GM10248 (cell line): Measurements from ENCODE around the gene BICC1.

Source experiments
- CTCF ChIA-PET: fragments of 300-600 bp; sonication (Branson Sonifier 250); formaldehyde crosslinking; extraction: SDS; loops from one replicate; lab custom pipeline; 2021; ENCODE audit warnings: antibody characterized with exemption; lab: Yijun Ruan, JAX
- POLR2A ChIA-PET: fragments of 350-650 bp; sonication (Branson Sonifier 250); formaldehyde crosslinking; extraction: SDS; loops from one replicate; lab custom pipeline; 2020; ENCODE audit warnings: antibody characterized with exemption; lab: Yijun Ruan, JAX
- DNase-seq: peaks from one replicate; pipeline ENCODE4 v3.0.0; 2012; ENCODE audit errors: extremely low spot score
- CTCF ChIP-seq: IDR thresholded peaks from 2 replicates; pipeline ENCODE4 v1.5.1; 2012; ENCODE audit warnings: mild to moderate bottlenecking, low read depth; ENCODE audit errors: extremely low read depth, missing control alignments, control extremely low read depth

The BICC1 gene

DNA sequence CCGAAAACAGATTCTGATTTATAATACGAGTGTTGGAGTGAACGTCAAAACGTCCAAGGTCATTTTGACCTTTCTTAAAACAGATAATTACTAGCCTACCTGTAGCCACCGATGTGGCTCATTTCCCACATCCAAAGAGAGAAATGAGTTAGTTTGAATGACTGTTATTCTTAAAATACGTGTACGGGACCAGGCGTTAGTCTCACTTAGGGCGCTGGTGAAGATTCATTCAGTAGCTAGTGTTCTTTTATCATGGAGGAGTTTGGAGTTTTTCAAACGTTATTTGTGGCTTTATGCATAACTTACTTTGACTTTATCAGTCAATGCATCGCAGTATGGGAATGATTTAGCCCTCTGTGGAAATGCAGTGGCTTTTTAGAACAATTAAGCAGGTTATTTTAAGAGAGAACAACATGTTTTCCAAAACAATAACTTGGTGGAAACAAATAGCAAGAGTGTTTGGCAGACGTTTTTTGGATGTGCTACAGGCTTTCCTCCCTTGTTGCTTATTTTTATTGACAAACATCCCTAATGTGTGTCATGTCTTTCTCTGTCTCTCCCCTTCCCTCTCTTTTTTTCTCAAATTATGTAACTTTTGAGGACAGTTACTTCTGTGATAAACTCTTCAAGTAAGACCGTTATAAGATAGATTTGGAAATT is 1.6 kb downstream of the BICC1 start:
- TF ChIP-seq CTCF = no peak
- ChIA-PET CTCF (interaction anchor here (1.5 kb wide), 1 partner anchor 17 kb away, joined by 5 read pairs; no protein-coding TSS in a partner anchor), POLR2A (no interaction called here)
- DNase-seq = no peak

GRCh38 chr10:58515291-58515941 is 2.7 kb downstream of the BICC1 start:
- ChIA-PET CTCF (interaction anchor here (0.9 to 1.6 kb wide), 3 partner anchors 13 to 35 kb away, joined by 3 to 4 read pairs (median 4); no protein-coding TSS in a partner anchor), POLR2A (no interaction called here)
- DNase-seq = no peak
- TF ChIP-seq CTCF = no peak

DNA sequence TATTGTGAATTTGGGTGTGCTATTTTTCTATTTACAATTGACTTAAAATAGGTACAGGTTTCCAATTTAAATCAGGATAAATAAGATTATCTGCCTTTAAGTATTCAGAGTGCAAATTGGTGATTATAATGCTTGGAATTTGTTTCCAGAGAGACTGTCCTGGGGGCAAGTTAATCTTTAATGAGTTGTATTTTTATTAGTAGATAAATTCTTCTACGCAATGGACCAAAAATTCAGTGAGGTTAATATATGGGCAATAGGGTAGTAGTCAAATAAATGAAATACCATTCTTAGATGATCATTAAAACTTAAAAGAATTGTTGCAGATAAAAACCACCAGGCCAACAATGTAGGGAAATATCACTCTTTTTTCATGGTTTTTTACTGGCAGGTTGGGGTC is 3.4 kb downstream of the BICC1 start:
- no peak for TF ChIP-seq CTCF
- CTCF ChIA-PET = interaction anchor here (1.2 to 1.6 kb wide), 2 partner anchors 13 to 15 kb away, joined by 4 read pairs; no protein-coding TSS in a partner anchor
- DNase-seq = no peak
- POLR2A ChIA-PET = no interaction called here

DNA sequence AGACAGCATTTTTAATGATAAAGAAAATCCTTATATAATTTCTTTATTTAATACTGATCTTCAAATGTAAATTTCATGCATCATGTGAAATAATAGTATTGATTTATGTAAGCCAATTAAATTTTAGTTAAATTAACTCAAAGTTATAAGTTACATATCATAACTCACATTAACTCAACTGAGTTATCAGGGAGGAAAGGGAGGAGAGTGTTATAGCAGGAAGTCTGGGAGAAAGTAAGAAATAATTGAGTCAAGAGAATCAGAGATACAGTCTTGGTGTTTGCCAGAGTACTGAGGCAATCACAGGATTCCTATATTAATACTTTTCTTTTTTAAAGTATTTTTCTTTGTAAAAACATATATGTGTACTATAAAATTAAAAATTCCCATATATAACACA is 4.0 kb downstream of the BICC1 start:
- CTCF ChIA-PET = no interaction called here
- DNase-seq = no peak
- no peak for TF ChIP-seq CTCF
- POLR2A ChIA-PET = no interaction called here

GRCh38 chr10:58517081-58517480 is 4.4 kb downstream of the BICC1 start:
- no peak for TF ChIP-seq CTCF
- ChIA-PET CTCF (interaction anchor here (2.2 to 4.0 kb wide), 3 partner anchors 7 to 14 kb away, joined by 6 to 34 read pairs (median 7); no protein-coding TSS in a partner anchor), POLR2A (no interaction called here)
- no peak for DNase-seq

GRCh38 chr10:58517491-58518355 is 5.1 kb downstream of the BICC1 start:
- DNase-seq = no peak
- ChIA-PET CTCF (interaction anchor here (2.2 to 4.0 kb wide), 3 partner anchors 8 to 13 kb away, joined by 6 to 34 read pairs (median 7); no protein-coding TSS in a partner anchor), POLR2A (no interaction called here)
- TF ChIP-seq CTCF = no peak
